Thyroid gland (tissue), 4 donors: ENCODE data around the gene SP4. TPM values are rescaled to one million over a fixed set of nuclear protein-coding genes. Genes with fewer than 3 reads are reported as not detected.

ENCODE experiments used
- DNase-seq, 2 donors: peaks; one replicate each; pipeline ENCODE4 v3.0.0-alpha.2; 2019
- H3K27ac ChIP-seq, 3 donors: fragments of 200-600 bp; sonication (generic); 1 replicate in 2 of 3; 2 replicates in 1 of 3; pipeline ENCODE4 v1.5.1; 2016 to 2019; ENCODE audit warnings: mild to moderate bottlenecking in 1 of 3, moderate library complexity in 1 of 3
- H3K27me3 ChIP-seq: fragments of 200-600 bp; sonication (generic); one replicate; pipeline ENCODE4 v1.5.1; 2019
- H3K36me3 ChIP-seq, 2 donors: fragments of 200-600 bp; sonication (generic); one replicate each; pipeline ENCODE4 v1.5.1; 2016 to 2019
- H3K4me1 ChIP-seq, 2 donors: fragments of 200-600 bp; sonication (generic); one replicate each; pipeline ENCODE4 v1.5.1; 2017 to 2019
- H3K4me3 ChIP-seq, 3 donors: fragments of 200-600 bp; sonication (generic); replicated peaks in 1 of 3; 1 replicate in 2 of 3; 2 replicates in 1 of 3; pipeline ENCODE4 v1.5.1; 2016; ENCODE audit warnings: mild to moderate bottlenecking in 1 of 3
- H3K9me3 ChIP-seq: fragments of 200-600 bp; sonication (generic); one replicate; pipeline ENCODE4 v1.5.1; 2017
- POLR2A ChIP-seq, 2 donors: fragments of 450-650 bp; IDR thresholded peaks; one replicate each; pipeline ENCODE4 v1.6.1; 2017; ENCODE audit warnings: antibody characterized with exemption in 2 of 2, mild to moderate bottlenecking in 2 of 2, moderate library complexity in 1 of 2
- WGBS, 2 donors: methylation state at CpG; one replicate each; pipeline ENCODE4 v1.1.5; 2017; 5-methylcytosine and 5-hydroxymethylcytosine counted together
- intact Hi-C: fragments of 100-400 bp; cut with DNase I; formaldehyde crosslinking; loops from one replicate; pipeline ENCODE4 v1.15.1; 2023
- total RNA-seq, 4 donors: library from RNA; depleted of rRNA; stranded (reverse); fragments of >200 nt; gene quantifications; one replicate each; pipeline ENCODE4 v1.2.3, GENCODE V29; 2016
- TF ChIP-seq, protein P1 (sequence below), 6 experiments: fragments of 200-600 bp in 3 of 6; fragments of 450-650 bp in 3 of 6; sonication (generic) in 3 of 6; IDR thresholded peaks; one replicate each; pipeline ENCODE4 v1.5.1; 2016 to 2019; ENCODE audit warnings: antibody characterized with exemption in 6 of 6, mild to moderate bottlenecking in 2 of 6, inconsistent platforms in 1 of 6, moderate library complexity in 1 of 6

Gene SP4
- total RNA-seq, 4 donors from 2014 or later: 16.9 to 33.8 (median 23.9) TPM

DNA sequence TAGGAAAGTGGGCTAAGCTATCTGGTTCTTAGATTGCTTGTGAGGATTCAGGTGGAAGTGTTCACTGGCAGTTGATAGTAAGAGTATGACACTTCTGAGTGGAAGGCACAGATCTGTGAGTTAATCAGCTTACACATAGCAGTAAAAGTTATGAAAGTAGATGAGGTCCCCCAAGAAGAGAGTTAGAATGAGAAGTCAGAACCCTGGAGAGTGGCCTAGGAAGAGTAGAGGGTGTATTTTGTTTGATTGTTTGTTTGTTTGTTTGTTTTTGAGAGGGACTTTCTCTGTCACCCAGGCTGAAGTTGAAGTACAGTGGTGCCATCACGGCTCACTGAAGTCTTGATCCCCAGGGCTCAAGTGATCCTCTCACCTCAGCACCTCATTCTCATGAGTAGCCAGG lies 44.1 kb downstream of the SP4 start:
- no peak for DNase-seq
- Histone ChIP-seq H3K9me3 (no peaks in the 10 kb centered on the region), H3K27me3 (no peaks in the 10 kb centered on the region), H3K36me3 (no peaks in the 10 kb centered on the region), H3K27ac (no peak overlapping the region), H3K4me3 (no peak overlapping the region), H3K4me1 (no peaks in the 10 kb centered on the region)
- intact Hi-C loops: no loop called here
- TF ChIP-seq, protein P1, sequence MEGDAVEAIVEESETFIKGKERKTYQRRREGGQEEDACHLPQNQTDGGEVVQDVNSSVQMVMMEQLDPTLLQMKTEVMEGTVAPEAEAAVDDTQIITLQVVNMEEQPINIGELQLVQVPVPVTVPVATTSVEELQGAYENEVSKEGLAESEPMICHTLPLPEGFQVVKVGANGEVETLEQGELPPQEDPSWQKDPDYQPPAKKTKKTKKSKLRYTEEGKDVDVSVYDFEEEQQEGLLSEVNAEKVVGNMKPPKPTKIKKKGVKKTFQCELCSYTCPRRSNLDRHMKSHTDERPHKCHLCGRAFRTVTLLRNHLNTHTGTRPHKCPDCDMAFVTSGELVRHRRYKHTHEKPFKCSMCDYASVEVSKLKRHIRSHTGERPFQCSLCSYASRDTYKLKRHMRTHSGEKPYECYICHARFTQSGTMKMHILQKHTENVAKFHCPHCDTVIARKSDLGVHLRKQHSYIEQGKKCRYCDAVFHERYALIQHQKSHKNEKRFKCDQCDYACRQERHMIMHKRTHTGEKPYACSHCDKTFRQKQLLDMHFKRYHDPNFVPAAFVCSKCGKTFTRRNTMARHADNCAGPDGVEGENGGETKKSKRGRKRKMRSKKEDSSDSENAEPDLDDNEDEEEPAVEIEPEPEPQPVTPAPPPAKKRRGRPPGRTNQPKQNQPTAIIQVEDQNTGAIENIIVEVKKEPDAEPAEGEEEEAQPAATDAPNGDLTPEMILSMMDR (IDR thresholded peaks at IDR 0.05): no peak
- no peak for TF ChIP-seq POLR2A (IDR thresholded peaks at IDR 0.05)
- WGBS, 2 donors: 65 to 100% methylated on average over 1 of the region's 1 CpG

DNA sequence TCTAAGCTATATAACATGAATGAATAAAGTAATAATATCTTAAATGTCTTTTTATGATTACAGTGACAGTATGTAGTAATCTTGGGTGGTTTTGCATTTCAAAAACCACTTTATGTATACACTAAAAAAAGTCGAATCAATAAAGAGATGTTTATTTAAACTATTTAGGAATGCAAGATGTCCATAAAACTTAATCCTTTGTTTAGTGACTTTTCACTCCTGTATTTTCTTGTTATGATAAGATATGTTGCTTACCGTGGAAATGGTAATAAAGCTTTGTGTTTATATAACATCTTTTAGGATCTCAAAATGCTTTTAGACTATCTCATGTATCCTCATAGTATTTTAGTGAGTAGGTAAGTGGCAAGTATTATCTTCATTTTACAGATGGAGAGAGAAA lies 48.5 kb downstream of the SP4 start:
- intact Hi-C loops: no loop called here
- no peak for TF ChIP-seq POLR2A (IDR thresholded peaks at IDR 0.05)
- TF ChIP-seq, protein P1 (IDR thresholded peaks at IDR 0.05): no peak
- Histone ChIP-seq H3K4me1 (no peaks in the 10 kb centered on the region), H3K27ac (no peak overlapping the region), H3K9me3 (no peaks in the 10 kb centered on the region), H3K27me3 (no peaks in the 10 kb centered on the region), H3K4me3 (no peak overlapping the region), H3K36me3 (no peaks in the 10 kb centered on the region)
- WGBS, 2 donors: 86 to 88% methylated on average over 2 of the region's 2 CpGs
- no peak for DNase-seq

DNA sequence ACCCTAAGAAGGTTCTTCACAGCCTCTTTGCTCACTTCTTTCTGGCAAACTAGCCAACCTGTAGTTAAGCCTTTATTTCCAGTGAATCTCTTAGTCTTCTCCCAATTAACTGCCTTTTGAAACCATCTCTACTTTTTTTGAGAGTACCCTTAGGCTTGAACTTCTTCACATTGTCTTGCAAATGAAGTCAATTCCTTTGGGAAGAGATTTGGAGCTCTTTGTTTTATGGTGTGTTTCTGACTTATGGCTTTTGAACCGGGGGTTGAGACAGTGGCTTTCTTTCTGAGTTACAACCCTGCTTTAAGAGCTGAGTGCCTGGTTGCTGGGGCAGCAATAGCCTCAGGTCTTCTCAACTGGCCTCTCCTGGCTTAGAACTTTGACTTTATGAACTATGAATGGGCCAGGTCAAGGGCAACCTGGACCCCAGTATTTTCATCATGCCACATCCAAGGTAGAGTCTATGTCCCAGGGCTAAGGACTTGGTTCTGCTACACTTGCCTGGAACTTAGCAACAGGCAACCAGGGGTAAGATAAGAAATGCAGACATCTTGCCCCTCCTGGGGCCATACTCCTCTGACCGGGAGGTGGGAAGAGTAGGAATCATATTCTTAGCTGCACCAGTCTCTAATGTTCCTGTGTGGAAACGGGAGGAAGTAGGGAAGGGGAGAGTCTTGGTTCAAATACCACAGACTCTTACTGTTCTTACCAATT lies 53.0 kb downstream of the SP4 start:
- intact Hi-C loops: no loop called here
- H3K4me3 ChIP-seq: no peak overlapping the region
- 89 to 97% methylated on average over 3 of the region's 3 CpGs for WGBS, 2 donors
- TF ChIP-seq, protein P1 (IDR thresholded peaks at IDR 0.05): no peak
- TF ChIP-seq POLR2A (IDR thresholded peaks at IDR 0.05): no peak
- no peaks in the 10 kb centered on the region for H3K36me3 ChIP-seq
- no peaks in the 10 kb centered on the region for H3K9me3 ChIP-seq
- DNase-seq: no peak
- H3K4me1 ChIP-seq: no peaks in the 10 kb centered on the region
- H3K27ac ChIP-seq: no peak overlapping the region
- no peaks in the 10 kb centered on the region for H3K27me3 ChIP-seq

DNA sequence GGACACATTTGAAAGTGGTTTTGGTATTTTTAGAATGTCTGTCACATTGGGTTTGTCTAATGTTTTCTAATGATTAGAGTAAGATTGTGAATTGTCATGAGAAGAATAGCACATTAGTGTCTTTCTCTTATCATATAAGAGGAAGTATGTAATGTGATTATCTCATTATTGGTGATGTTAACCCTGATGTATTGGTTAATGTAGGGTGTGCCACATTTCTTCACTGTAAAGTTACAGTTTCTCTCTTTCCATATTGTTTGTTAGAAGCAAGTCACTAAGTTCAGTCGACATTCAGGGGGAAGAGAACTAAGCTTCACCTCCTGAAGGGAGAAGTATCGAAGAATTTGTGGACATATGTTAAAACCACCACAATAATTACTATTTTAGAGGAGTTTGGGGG lies 58.6 kb downstream of the SP4 start:
- no peak for DNase-seq
- Histone ChIP-seq H3K4me1 (no peaks in the 10 kb centered on the region), H3K36me3 (no peaks in the 10 kb centered on the region), H3K9me3 (no peaks in the 10 kb centered on the region), H3K27ac (no peak overlapping the region), H3K4me3 (no peak overlapping the region), H3K27me3 (no peaks in the 10 kb centered on the region)
- intact Hi-C loops: no loop called here
- TF ChIP-seq, protein P1 (IDR thresholded peaks at IDR 0.05): no peak
- no peak for TF ChIP-seq POLR2A (IDR thresholded peaks at IDR 0.05)
- WGBS, 2 donors: 86 to 95% methylated on average over 2 of the region's 2 CpGs

DNA sequence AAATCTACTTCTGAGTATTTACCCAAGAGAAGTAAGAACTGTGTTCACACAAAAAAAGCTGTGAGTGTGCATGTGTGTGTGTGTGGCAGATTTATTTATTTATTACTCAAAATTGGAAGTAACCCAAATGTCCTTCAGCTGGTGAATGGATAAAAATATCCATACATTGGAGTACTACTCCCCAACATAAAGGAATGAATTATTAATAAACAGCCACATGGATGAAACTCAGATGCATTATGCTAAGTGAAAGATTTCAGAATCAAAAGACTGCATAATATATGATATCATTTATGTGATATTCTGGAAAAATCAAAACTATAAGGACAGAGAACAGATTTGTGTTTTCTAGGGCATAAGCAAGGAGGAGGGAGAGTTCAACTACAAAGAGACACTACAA lies 67.8 kb downstream of the SP4 start:
- Histone ChIP-seq H3K4me3 (no peak overlapping the region), H3K27me3 (no peaks in the 10 kb centered on the region), H3K4me1 (no peaks in the 10 kb centered on the region), H3K9me3 (no peaks in the 10 kb centered on the region), H3K27ac (no peak overlapping the region), H3K36me3 (no peaks in the 10 kb centered on the region)
- no peak for DNase-seq
- TF ChIP-seq, protein P1 (IDR thresholded peaks at IDR 0.05): no peak
- TF ChIP-seq POLR2A (IDR thresholded peaks at IDR 0.05): no peak
- intact Hi-C loops: no loop called here
